ENCODE data around the gene RNF213. TPM values are rescaled to one million over a fixed set of nuclear protein-coding genes. Genes with fewer than 3 reads are reported as not detected.
"Not testable (repeated sequence)": the region's sequence is repeated elsewhere in the genome, so short reads cannot be mapped to it uniquely, and the experiment has no call there.

The RNF213 gene
- total and polyA plus RNA-seq, 9 donors: 21.5 to 89.1 (median 50.8) TPM

DNA sequence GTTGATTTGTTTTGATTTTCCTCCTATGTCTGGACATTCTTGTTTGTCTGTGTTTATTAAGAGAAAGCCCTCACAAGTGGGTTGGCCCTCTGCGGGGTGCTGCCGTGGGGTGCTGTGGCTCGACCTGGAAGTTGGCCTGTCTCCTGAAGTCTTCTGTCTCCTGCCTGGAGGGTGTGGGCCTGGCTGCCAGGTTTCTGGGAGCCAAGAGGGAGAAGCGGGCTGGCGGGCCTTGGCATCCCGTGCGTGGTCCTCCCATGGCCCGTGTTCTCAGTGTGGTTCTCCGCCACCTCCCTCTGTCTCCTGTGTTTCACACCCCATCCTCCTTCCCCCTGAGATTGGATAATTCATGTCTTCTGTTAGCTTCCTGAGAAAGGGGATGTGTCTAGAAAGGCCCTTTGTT is 69.6 kb downstream of the RNF213 start:
- Histone ChIP-seq H3K36me3 (no peaks in the 10 kb centered on the region), H3K4me3 (no peak overlapping the region), H3K27ac (no peak overlapping the region), H3K9me3 (no peaks in the 10 kb centered on the region), H3K4me1 (ENCODE audit: insufficient read depth) (no peaks in the 10 kb centered on the region), H3K27me3 (no peaks in the 10 kb centered on the region)
- 90 to 94% (median 93%) methylated on average over 9 of the region's 9 CpGs for WGBS, 3 donors
- intact Hi-C loops (cut with DNase I): no loop called here
- TF ChIP-seq, protein P1, sequence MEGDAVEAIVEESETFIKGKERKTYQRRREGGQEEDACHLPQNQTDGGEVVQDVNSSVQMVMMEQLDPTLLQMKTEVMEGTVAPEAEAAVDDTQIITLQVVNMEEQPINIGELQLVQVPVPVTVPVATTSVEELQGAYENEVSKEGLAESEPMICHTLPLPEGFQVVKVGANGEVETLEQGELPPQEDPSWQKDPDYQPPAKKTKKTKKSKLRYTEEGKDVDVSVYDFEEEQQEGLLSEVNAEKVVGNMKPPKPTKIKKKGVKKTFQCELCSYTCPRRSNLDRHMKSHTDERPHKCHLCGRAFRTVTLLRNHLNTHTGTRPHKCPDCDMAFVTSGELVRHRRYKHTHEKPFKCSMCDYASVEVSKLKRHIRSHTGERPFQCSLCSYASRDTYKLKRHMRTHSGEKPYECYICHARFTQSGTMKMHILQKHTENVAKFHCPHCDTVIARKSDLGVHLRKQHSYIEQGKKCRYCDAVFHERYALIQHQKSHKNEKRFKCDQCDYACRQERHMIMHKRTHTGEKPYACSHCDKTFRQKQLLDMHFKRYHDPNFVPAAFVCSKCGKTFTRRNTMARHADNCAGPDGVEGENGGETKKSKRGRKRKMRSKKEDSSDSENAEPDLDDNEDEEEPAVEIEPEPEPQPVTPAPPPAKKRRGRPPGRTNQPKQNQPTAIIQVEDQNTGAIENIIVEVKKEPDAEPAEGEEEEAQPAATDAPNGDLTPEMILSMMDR (IDR thresholded peaks at IDR 0.05): no peak
- DNase-seq: peak in 1 of 5 donors; percentile 13

DNA sequence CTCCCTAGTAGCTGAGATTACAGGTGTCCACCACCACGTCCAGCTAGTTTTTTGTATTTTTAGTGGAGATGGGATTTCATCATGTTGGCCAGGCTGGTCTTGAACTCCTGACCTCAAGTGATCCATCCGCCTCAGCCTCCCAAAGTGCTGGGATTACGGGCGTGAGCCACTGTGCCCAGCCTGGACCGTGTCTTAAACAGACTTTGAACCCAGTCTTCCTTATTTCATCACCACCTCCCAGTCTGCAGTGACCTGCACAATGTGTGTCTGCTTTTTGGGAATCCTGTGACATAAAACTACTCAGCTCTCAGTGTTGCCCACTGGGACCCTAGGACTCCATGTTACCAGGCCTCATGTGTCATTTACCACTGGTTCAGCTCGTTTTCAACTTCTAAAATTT is 70.3 kb downstream of the RNF213 start:
- WGBS, 3 donors: 87 to 94% (median 90%) methylated on average over 6 of the region's 6 CpGs
- intact Hi-C loops (cut with DNase I); H3K27me3 ChIP-seq; H3K36me3 ChIP-seq; H3K27ac ChIP-seq; H3K9me3 ChIP-seq; H3K4me3 ChIP-seq; H3K4me1 ChIP-seq (ENCODE audit: insufficient read depth): not testable (repeated sequence)
- peak in 1 of 5 donors; percentile 7 for DNase-seq

DNA sequence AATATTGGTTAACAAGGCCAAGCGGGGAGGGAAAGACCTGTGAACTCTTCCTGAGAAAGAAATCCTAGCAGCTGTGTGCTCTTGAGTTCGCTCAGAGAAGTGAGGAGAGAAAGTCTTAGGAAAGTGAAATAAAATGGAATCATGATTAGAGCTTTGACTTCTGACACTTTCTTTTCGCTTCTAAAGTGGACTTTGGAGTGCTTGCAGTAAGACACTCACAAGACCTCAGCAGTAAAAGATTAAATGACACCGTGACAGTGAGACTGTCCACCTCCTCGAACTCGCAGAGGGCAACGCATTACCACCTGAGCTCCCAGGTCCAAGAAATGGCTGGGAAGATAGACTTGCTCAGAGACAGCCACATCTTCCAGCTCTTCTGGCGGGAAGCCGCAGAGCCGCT is 71.2 kb downstream of the RNF213 start:
- peak in 1 of 5 donors; percentile 10 for DNase-seq
- WGBS, 3 donors: 86 to 95% (median 90%) methylated on average over 10 of the region's 10 CpGs
- Histone ChIP-seq H3K27me3 (no peaks in the 10 kb centered on the region), H3K9me3 (no peaks in the 10 kb centered on the region), H3K27ac (no peak overlapping the region), H3K4me3 (no peak overlapping the region), H3K36me3 (no peaks in the 10 kb centered on the region), H3K4me1 (ENCODE audit: insufficient read depth) (no peaks in the 10 kb centered on the region)
- TF ChIP-seq POLR2A (IDR thresholded peaks at IDR 0.05) (no peak), EP300 (IDR thresholded peaks at IDR 0.05) (no peak)
- TF ChIP-seq, protein P1 (IDR thresholded peaks at IDR 0.05): no peak
- intact Hi-C loops (cut with DNase I): no loop called here

DNA sequence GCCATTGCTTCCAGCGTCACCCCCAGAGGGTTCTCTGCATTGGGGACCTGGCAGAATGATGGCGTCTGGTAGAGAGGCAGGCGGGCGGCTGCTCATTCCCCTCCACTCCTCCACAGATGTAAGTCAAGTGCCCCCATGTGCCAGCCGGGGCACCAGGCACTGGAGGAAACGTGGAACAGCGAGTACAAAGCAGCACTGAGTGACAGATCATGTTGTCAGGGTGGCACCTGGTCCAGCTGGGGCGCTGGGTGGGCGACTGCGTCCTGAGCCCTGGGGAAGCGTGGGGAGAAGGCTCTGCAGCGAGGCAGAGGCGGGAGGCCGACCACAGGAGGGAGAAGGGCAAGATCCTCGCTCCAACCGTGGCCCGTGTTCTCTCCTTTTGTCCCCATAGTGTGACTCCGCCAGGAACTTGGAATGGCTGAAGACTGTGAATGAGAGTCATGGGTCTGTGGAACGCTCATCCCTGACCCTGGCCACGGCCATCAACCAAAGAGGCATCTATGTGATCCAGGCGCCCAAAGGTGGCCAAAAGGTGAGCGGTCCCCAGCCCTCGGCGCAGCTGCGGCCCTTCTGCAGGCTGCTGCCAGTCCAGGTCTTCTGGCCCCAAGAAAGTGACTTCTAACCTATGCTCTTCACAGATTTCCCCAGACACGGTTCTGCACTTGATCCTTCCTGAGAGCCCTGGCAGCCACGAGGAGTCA is 76.7 kb downstream of the RNF213 start:
- no peak overlapping the region for H3K4me3 ChIP-seq
- DNase-seq: peak in 1 of 5 donors; percentile 13
- WGBS, 3 donors: 90% methylated on average over 27 of the region's 27 CpGs
- no peaks in the 10 kb centered on the region for H3K27me3 ChIP-seq
- TF ChIP-seq, protein P1 (IDR thresholded peaks at IDR 0.05): no peak
- TF ChIP-seq EP300 (IDR thresholded peaks at IDR 0.05) (no peak), POLR2A (IDR thresholded peaks at IDR 0.05) (no peak)
- no peaks in the 10 kb centered on the region for H3K4me1 ChIP-seq (ENCODE audit: insufficient read depth)
- H3K9me3 ChIP-seq: no peaks in the 10 kb centered on the region
- intact Hi-C loops (cut with DNase I): no loop called here
- no peak overlapping the region for H3K27ac ChIP-seq
- no peaks in the 10 kb centered on the region for H3K36me3 ChIP-seq

DNA sequence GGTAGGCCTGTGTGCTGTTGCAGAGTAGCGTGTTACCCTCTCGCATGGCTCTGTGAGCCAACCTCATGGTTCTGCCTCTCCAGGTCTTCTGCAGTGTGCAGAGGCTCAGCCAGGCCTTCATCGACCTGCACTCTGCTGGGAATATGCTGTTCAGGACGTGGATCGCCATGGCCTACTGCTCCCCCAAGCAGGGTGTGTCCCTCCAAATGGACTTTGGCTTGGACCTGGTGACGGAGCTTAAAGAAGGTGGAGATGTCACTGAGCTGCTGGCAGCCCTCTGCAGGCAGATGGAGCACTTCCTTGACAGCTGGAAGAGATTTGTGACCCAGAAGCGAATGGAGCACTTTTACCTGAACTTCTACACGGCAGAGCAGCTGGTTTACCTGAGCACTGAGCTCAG is 78.5 kb downstream of the RNF213 start:
- Histone ChIP-seq H3K27ac (no peak overlapping the region), H3K9me3 (no peaks in the 10 kb centered on the region), H3K4me3 (no peak overlapping the region), H3K4me1 (ENCODE audit: insufficient read depth) (no peaks in the 10 kb centered on the region), H3K27me3 (no peaks in the 10 kb centered on the region), H3K36me3 (no peaks in the 10 kb centered on the region)
- WGBS, 3 donors: 82 to 89% (median 82%) methylated on average over 8 of the region's 8 CpGs
- peak in 1 of 5 donors; percentile 23 for DNase-seq
- intact Hi-C loops (cut with DNase I): no loop called here
- TF ChIP-seq EP300 (IDR thresholded peaks at IDR 0.05) (no peak), POLR2A (IDR thresholded peaks at IDR 0.05) (no peak)
